Uterus (tissue), 4 donors: ENCODE data around the gene FEV. TPM values are rescaled to one million over a fixed set of nuclear protein-coding genes. Genes with fewer than 3 reads are reported as not detected.

Experiments used
- DNase-seq, 2 donors: peaks; one replicate each; pipeline ENCODE4 v3.0.0-alpha.2; 2019 to 2020
- H3K27ac ChIP-seq, 2 donors: fragments of 200-600 bp; sonication (generic); 1 replicate in 1 of 2; 2 replicates in 1 of 2; pipeline ENCODE4 v1.5.1; 2016 to 2018
- H3K27me3 ChIP-seq, 2 donors: fragments of 200-600 bp; sonication (generic); one replicate each; pipeline ENCODE4 v1.5.1; 2018 to 2019; ENCODE audit warnings: control low read depth in 1 of 2
- H3K36me3 ChIP-seq, 2 donors: fragments of 200-600 bp; sonication (generic); one replicate each; pipeline ENCODE4 v1.5.1; 2019; ENCODE audit warnings: control low read depth in 1 of 2
- H3K4me1 ChIP-seq, 2 donors: fragments of 200-600 bp; sonication (generic); one replicate each; pipeline ENCODE4 v1.5.1; 2018 to 2019; ENCODE audit warnings: control low read depth in 1 of 2
- H3K4me3 ChIP-seq, 2 donors: fragments of 200-600 bp; sonication (generic); 1 replicate in 1 of 2; 2 replicates in 1 of 2; pipeline ENCODE4 v1.5.1; 2018 to 2019; ENCODE audit warnings: mild to moderate bottlenecking in 1 of 2
- H3K9me3 ChIP-seq, 2 donors: fragments of 200-600 bp; sonication (generic); one replicate each; pipeline ENCODE4 v1.5.1; 2019; ENCODE audit warnings: control low read depth in 1 of 2
- CTCF ChIP-seq, 4 experiments: fragments of 200-600 bp in 2 of 4; fragments of 450-650 bp in 2 of 4; sonication (generic) in 2 of 4; IDR thresholded peaks; one replicate each; pipeline ENCODE4 v1.5.1; 2016 to 2019; ENCODE audit warnings: antibody characterized with exemption in 4 of 4, mild to moderate bottlenecking in 2 of 4, moderate library complexity in 1 of 4
- POLR2A ChIP-seq, 2 donors: fragments of 450-650 bp; IDR thresholded peaks; one replicate each; pipeline ENCODE4 v1.6.1; 2016; ENCODE audit warnings: antibody characterized with exemption in 2 of 2, mild to moderate bottlenecking in 1 of 2, moderate library complexity in 1 of 2
- intact Hi-C: fragments of 100-400 bp; cut with DNase I; formaldehyde crosslinking; loops from one replicate; pipeline ENCODE4 v1.15.1; 2023; ENCODE audit warnings: low total_unique reads
- total RNA-seq, 4 donors: library from RNA; depleted of rRNA in 3 of 4; stranded (reverse); fragments of >200 nt in 3 of 4; gene quantifications; one replicate each; pipeline versions ENCODE4 v1.1.0 to v1.2.4, GENCODE V29; 2014 to 2023
- donor health status: DM: yes; HTN: yes; CAD: no.

FEV gene
- total RNA-seq, 4 donors from 2014 or later = not detected

DNA sequence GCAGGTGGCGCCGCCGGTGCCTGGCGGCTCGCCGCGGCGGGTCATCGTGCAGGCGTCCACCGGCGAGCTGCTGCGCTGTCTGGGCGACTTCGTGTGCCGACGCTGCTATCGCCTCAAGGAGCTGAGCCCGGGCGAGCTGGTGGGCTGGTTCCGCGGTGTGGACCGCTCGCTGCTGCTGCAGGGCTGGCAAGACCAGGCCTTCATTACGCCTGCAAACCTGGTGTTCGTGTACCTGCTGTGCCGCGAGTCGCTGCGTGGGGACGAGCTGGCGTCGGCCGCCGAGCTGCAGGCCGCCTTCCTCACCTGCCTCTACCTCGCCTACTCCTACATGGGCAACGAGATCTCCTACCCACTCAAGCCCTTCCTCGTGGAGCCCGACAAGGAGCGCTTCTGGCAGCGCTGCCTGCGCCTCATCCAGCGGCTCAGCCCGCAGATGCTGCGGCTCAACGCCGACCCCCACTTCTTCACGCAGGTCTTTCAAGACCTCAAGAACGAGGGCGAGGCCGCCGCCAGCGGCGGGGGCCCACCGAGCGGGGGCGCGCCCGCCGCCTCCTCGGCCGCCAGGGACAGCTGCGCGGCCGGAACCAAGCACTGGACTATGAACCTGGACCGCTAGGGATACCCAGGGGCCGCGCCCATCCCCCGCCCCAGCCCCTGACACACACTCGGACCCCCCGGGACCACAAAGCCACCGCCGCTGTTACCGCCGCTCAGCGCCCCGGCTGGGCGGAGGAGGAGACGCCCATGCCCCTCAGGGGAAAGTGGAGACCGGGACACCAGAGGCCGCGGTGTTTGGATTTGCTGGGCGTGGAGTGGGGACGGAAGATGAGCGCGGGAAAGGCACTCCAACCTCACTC is 24.4 kb downstream of the FEV start:
- Histone ChIP-seq H3K27ac (no peak overlapping the region), H3K36me3 (no peaks in the 10 kb centered on the region), H3K9me3 (no peaks in the 10 kb centered on the region), H3K27me3 (peaks cover 28 to 42% of the 10 kb centered on the region in 2 donors), H3K4me3 (no peak overlapping the region), H3K4me1 (peaks cover 0 to 17% of the 10 kb centered on the region in 2 donors)
- no peak for TF ChIP-seq CTCF (IDR thresholded peaks at IDR 0.05)
- no peak for TF ChIP-seq POLR2A (IDR thresholded peaks at IDR 0.05)
- DNase-seq = no peak
- intact Hi-C loops = no loop called here

DNA sequence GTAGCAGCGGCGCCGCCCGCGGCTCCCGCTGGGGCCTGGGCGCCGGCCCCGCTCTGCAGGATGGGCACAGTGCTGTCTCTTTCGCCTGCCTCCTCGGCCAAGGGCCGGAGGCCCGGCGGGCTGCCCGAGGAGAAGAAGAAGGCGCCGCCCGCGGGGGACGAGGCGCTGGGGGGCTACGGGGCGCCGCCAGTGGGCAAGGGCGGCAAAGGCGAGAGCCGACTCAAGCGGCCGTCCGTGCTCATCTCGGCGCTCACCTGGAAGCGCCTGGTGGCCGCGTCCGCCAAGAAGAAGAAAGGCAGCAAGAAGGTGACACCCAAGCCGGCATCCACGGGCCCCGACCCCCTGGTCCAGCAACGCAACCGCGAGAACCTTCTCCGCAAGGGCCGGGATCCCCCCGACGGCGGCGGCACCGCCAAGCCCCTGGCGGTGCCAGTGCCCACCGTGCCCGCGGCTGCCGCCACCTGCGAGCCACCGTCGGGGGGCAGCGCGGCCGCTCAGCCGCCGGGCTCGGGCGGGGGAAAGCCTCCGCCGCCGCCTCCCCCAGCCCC is 25.1 kb downstream of the FEV start:
- DNase-seq = no peak
- H3K36me3 ChIP-seq = no peaks in the 10 kb centered on the region
- no peaks in the 10 kb centered on the region for H3K9me3 ChIP-seq
- intact Hi-C loops = no loop called here
- TF ChIP-seq CTCF (IDR thresholded peaks at IDR 0.05) (no peak), POLR2A (IDR thresholded peaks at IDR 0.05) (no peak)
- peak overlapping the region in 1 of 2 donors; percentile 23 for H3K4me3 ChIP-seq
- peaks cover 28 to 42% of the 10 kb centered on the region in 2 donors for H3K27me3 ChIP-seq
- H3K27ac ChIP-seq = no peak overlapping the region
- peaks cover 0 to 17% of the 10 kb centered on the region in 2 donors for H3K4me1 ChIP-seq

DNA sequence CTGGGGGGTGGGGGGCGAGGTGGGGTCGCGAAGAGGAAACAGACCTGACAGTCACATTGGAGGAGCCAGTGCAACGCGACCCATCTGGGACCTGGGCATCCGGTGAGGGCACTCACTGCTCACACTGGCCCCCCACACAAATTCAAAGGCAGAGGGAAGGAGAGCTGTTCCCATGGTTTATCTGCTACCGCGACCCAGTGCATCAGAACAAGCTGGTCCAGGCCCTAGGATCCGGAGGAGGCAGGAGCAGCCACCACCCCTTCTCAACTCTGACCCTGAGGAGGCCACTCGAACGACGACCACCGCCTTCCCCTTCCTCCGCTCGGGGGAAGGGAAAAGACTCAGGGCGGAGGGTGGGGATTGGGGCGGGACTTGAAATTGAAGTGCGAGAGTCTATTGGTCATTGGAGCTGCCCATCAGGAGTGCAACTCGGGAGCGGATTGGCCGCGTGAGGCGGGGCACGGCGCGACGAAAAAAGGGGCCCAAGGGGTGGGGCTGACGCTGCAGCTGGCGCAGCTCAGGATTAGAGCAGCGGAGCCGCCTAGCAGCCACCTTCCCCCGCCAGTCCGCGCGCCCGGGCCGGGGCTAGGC is 25.7 kb downstream of the FEV start, which contains the start of gene CDK5R2:
Gene CDK5R2 (plus strand): TSS at position 526 of the 591 bp plus-strand sequence. CDS start 155 bp downstream, outside the sequence.
- peak within 1 kb of the TSS in 1 of 2 donors; percentile 23 for H3K4me3 ChIP-seq
- peaks cover 0 to 17% of the 10 kb centered on the region in 2 donors for H3K4me1 ChIP-seq
- no peaks in the 10 kb centered on the region for H3K9me3 ChIP-seq
- H3K27me3 ChIP-seq = peaks cover 28 to 38% of the 10 kb centered on the region in 2 donors
- peak; percentile 56 to 61 for DNase-seq
- no peaks in the 10 kb centered on the region for H3K36me3 ChIP-seq
- no peak for TF ChIP-seq CTCF (IDR thresholded peaks at IDR 0.05)
- no peak for TF ChIP-seq POLR2A (IDR thresholded peaks at IDR 0.05)
- intact Hi-C loops = no loop called here
- no peak within 1 kb of the TSS for H3K27ac ChIP-seq

DNA sequence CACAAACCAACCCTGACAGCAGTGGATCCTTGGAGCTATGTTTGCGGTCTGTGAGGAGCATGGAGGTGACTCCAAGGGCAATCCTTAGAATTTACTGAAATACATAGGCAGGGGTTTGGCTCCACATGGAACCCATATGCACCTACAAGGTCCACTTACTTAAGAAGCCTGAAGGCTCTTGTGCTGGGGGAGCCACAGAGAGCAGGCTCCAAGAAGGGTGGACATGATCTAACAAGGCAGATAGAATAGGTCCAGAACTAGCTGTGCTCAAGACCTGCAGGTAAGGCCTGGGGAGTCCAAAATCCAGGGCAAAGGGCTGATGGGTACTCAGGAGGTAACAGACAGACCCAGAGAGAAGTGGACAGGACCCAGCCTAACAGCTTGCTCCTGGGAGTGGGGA is 26.7 kb downstream of the FEV start:
- intact Hi-C loops = no loop called here
- TF ChIP-seq CTCF (IDR thresholded peaks at IDR 0.05) (no peak), POLR2A (IDR thresholded peaks at IDR 0.05) (no peak)
- H3K4me3 ChIP-seq = no peak overlapping the region

DNA sequence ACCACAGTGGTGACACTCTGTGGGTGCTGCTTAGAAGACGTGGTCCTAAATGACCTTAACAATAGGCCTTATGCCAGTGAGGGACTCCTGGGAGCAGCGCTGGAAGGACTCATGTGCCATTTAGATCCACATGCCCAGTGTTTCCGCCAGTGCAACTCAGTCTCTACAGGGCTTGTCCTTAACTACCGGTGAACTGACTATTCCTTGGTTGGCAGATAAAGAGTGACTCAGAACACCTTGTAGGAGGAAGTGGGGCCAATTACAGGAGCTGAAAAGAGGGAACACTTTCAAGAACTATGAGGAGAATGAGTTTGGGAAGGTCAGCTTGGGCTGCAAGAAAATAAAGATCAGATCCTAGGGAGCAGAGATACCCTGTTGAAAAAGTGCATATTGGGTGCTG is 27.3 kb downstream of the FEV start:
- Histone ChIP-seq H3K36me3 (no peaks in the 10 kb centered on the region), H3K27ac (no peak overlapping the region), H3K9me3 (no peaks in the 10 kb centered on the region), H3K4me3 (no peak overlapping the region), H3K27me3 (peaks cover 22 to 25% of the 10 kb centered on the region in 2 donors), H3K4me1 (peaks cover 0 to 17% of the 10 kb centered on the region in 2 donors)
- intact Hi-C loops = no loop called here
- no peak for TF ChIP-seq POLR2A (IDR thresholded peaks at IDR 0.05)
- no peak for TF ChIP-seq CTCF (IDR thresholded peaks at IDR 0.05)
- DNase-seq = no peak

More for the DNA sequence above, 26.7 kb downstream of the FEV start:
- peaks cover 0 to 17% of the 10 kb centered on the region in 2 donors for H3K4me1 ChIP-seq
- peaks cover 28 to 29% of the 10 kb centered on the region in 2 donors for H3K27me3 ChIP-seq
- H3K27ac ChIP-seq = no peak overlapping the region
- H3K36me3 ChIP-seq = no peaks in the 10 kb centered on the region
- DNase-seq = no peak
- no peaks in the 10 kb centered on the region for H3K9me3 ChIP-seq
